Measurements from ENCODE around the gene TRAF2.
"Not testable (repeated sequence)": the region's sequence is repeated elsewhere in the genome, so short reads cannot be mapped to it uniquely, and the experiment has no call there.

DNA sequence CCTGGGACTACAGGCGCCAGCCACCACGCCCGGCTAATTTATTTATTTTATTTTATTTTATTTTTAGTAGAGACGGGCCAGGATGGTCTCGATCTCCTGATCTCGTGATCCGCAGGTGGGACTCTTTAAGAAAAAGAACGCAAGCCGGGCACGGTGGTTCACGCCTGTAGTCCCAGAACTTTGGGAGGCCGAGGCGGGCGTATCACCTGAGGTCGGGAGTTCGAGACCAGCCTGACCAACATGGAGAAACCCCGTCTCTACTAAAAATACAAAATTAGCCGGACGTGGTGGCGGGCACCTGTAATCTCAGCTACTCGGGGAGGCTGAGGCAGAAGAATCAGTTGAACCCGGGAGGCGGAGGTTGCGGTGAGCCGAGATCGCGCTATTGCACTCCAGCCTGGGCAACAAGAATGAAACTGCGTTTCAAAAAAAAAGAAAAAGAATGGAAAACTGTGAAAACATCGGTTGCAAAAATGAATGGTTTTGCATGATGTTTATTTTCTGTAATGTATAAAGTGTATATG, 19.4 kb upstream of the TRAF2 start:
- not testable (repeated sequence) for TF ChIP-seq EZH2 (IDR thresholded peaks at IDR 0.05; ENCODE audit: borderline replicate concordance, low read length)
- TF ChIP-seq, protein P1, sequence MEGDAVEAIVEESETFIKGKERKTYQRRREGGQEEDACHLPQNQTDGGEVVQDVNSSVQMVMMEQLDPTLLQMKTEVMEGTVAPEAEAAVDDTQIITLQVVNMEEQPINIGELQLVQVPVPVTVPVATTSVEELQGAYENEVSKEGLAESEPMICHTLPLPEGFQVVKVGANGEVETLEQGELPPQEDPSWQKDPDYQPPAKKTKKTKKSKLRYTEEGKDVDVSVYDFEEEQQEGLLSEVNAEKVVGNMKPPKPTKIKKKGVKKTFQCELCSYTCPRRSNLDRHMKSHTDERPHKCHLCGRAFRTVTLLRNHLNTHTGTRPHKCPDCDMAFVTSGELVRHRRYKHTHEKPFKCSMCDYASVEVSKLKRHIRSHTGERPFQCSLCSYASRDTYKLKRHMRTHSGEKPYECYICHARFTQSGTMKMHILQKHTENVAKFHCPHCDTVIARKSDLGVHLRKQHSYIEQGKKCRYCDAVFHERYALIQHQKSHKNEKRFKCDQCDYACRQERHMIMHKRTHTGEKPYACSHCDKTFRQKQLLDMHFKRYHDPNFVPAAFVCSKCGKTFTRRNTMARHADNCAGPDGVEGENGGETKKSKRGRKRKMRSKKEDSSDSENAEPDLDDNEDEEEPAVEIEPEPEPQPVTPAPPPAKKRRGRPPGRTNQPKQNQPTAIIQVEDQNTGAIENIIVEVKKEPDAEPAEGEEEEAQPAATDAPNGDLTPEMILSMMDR (IDR thresholded peaks at IDR 0.05; ENCODE audit: low read length), result not testable (repeated sequence)
